Hematopoietic multipotent progenitor cell treated with erythropoietin and hydrocortisone succinate and interleukin-3 and kit ligand, for 6 days (in vitro differentiated cells): ENCODE results near the gene SLIT1.

Source experiments
- DNase-seq: peaks from one replicate; pipeline ENCODE4 v3.0.0-alpha.2; 2015

The SLIT1 gene

GRCh38 chr10:97060441-97061084 is 125.2 kb downstream of the SLIT1 start:
- DNase-seq = no peak

- no peak for DNase-seq
Observed at GRCh38 chr10:97059872-97060205, 125.9 kb downstream of the SLIT1 start.

- DNase-seq = no peak
Observed at GRCh38 chr10:97059006-97059871, 126.5 kb downstream of the SLIT1 start.

- no peak for DNase-seq
Observed at GRCh38 chr10:97058521-97058920, 127.2 kb downstream of the SLIT1 start.

GRCh38 chr10:97057491-97058235 is 128.1 kb downstream of the SLIT1 start:
- no peak for DNase-seq

GRCh38 chr10:97056003-97056630 is 129.6 kb downstream of the SLIT1 start:
- DNase-seq = no peak

GRCh38 chr10:97053276-97053675 is 132.5 kb downstream of the SLIT1 start:
- no peak for DNase-seq

- DNase-seq = no peak
Observed at GRCh38 chr10:97050956-97051496, 134.7 kb downstream of the SLIT1 start.

- no peak for DNase-seq
Observed at GRCh38 chr10:97050205-97050745, 135.5 kb downstream of the SLIT1 start.

GRCh38 chr10:97049670-97050069 is 136.1 kb downstream of the SLIT1 start:
- no peak for DNase-seq

- DNase-seq = no peak
Observed at GRCh38 chr10:97048649-97049427, 136.9 kb downstream of the SLIT1 start.

GRCh38 chr10:97047788-97048187 is 138.0 kb downstream of the SLIT1 start:
- no peak for DNase-seq

- no peak for DNase-seq
Observed at GRCh38 chr10:97047083-97047736, 138.5 kb downstream of the SLIT1 start.

GRCh38 chr10:97046456-97047082 is 139.2 kb downstream of the SLIT1 start:
- DNase-seq = no peak

- DNase-seq = no peak
Observed at GRCh38 chr10:97043563-97043855, 142.2 kb downstream of the SLIT1 start.

- DNase-seq = no peak
Observed at GRCh38 chr10:97042716-97043562, 142.8 kb downstream of the SLIT1 start.

- no peak for DNase-seq
Observed at GRCh38 chr10:97042081-97042480, 143.7 kb downstream of the SLIT1 start.

GRCh38 chr10:97040706-97041105 is 145.1 kb downstream of the SLIT1 start:
- no peak for DNase-seq

GRCh38 chr10:97040248-97040584 is 145.5 kb downstream of the SLIT1 start:
- DNase-seq = no peak
